LoVo (cell line): ENCODE measurements around the gene TLR6.
"Not testable (repeated sequence)": the region's sequence is repeated elsewhere in the genome, so short reads cannot be mapped to it uniquely, and the experiment has no call there.

ENCODE experiments used
- DNase-seq: peaks from one replicate; pipeline ENCODE4 v3.0.0-alpha.2; 2016; ENCODE audit warnings: low spot score

The TLR6 gene

DNA sequence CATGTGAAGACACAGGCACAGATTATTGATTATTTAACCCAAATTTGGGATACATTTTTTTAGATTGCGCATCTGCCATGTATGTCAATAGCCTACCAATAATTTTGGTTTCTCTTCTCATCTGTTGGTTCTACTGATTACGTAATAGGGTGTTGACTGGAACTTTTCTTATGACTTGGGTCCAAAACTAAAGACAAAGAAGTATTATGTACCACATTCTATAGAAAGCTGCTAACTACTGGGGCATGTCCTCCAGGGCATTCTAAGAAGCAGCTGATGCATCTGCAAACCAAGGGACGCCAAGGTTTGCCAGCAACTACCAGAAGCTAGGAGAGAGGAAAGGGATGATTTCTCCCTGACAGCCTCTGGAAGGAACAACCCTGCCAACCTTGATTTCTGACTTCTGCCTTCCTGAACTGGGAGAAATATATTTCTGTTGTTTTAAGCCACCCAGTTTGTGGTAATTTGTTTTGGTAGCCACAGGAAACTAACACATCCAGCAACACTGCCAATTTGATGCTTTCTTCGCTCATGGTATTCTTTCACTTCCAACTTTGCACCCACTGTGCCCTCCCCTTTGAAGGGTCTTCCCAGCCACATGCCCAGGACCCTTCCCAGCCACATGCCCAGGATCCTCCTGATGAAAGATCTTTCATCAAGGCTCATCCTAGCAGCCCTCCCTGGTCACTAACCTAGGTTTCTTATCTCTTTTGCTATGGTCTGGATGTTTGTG lies 36.1 kb downstream of the TLR6 start:
- DNase-seq, result no peak

DNA sequence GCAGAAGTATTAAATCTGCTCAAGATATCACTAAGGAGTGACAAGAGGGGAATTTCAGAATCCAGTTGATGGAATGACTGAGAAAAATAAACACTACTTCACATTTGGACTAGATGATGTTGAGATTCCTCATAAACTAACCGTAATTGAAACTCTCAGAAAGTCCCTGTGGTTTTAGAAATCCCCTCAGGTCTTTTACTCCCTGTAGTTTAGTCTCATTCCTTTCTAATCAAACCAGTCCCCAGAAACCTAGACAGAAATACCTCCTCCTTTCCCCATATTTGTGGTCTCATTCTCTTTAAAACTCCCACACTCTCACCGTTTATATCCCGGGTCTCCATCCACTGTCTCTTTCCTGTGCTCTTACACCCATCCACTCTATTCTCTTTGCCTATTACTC lies 37.0 kb downstream of the TLR6 start:
- DNase-seq, result no peak

DNA sequence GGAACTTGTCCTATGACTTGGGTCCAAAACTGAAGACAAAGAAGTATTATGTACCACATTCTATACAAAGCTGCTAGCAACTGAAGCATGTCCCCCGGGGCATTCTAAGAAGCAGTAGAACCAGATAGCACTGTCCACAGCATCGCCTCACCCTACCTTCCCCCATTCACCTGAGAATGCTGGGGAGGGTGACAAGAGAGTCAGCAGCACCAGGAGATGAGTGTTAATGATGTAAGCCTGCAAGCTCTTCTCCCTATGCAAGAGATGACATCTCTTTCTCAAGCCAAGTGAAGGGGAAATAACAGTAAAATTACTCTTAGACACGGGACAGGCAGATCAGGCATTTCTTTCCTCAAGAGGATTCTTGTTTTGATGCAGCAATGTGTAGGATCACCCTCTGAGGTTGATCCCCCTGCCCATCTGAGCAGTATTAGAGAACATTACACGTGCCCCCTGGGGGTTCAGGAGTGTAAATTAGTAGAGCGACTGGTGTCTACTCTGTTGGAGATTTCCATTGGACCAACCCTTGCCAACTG lies 38.1 kb downstream of the TLR6 start:
- no peak for DNase-seq

DNA sequence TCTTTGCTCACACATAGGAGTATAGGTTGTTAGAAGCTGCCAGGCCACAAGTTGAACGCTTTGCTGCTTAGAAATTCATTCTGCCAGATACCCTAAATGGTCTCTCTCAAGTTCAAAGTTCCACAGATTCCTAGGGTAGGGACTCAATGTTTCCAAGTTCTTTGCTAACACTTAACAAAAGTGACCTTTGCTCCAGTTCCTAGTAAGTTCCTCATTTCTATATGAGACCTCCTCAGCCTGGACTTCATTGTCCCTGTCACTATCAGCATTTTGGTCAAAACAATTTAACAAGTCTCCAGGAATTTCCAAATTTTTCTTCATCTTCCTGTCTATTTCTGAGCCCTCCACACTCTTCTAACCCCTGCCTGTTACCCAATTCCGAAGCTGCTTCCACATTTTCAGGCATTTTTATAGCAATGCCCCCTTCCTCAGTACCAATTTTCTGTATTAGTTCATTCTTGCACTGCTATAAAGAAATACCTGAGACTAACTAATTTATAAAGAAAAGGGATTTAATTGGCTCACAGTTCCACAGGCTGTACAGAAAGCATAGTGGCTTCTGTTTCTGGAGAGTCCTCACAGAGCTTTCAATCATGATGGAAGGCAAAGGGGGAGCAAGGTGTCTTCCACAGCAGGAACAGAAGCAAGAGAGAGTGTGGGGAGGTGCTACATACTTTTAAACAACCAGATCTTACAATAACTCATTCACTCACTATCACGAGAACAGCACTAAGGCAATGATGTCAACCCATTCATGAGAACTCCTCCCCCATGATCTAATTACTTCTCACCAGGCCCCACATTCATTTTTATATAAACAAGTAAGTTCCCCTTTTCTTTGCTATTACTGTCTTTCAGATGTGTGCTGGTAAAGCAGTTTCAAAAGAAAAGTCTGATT lies 40.5 kb downstream of the TLR6 start:
- no peak for DNase-seq

- no peak for DNase-seq
These were observed 42.2 kb downstream of the TLR6 start for GRCh38 chr4:38814386-38814785.

DNA sequence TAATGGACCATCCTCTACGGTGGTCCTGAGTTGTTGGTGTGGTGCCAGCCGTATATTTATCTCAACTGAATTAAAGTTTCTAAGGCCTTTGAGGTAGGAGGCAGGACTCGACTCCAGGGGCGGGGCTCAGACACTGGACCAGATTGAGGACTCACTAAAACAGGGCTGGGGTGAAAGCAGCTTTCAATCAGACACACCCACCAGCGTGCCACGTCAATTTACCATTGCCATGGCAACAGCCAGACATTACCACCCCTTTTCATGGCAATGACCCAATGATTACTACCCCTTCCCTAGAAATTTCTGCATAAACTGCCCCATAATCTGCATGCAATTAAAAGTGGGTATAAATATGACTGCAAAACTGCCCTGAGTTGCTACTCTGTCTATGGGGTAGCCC lies 45.3 kb downstream of the TLR6 start:
- no peak for DNase-seq

GRCh38 chr4:38807462-38807861 lies 49.2 kb downstream of the TLR6 start:
- DNase-seq, result not testable (repeated sequence)

DNA sequence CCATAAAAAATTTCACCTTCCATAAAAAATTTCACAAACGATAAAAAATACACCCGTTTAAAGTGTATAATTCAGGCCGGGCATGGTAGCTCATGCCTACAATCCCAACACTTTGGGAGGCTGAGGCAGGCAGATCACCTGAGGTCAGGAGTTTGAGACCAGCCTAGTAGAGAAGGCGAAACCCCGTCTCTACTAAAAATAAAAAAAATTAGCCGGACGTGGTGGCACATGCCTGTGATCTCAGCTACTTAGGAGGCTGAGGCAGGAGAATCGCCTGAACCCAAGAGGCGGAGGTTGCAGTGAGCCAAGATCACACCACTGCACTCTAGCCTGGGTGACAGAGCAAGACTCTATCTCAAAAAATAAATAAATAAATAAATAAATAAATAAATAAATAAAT lies 50.4 kb downstream of the TLR6 start:
- DNase-seq, result not testable (repeated sequence)

GRCh38 chr4:38805530-38806145 lies 51.0 kb downstream of the TLR6 start:
- DNase-seq, result no peak

- peak; percentile 50 for DNase-seq
These were observed 51.8 kb downstream of the TLR6 start, which contains the start of gene TLR1 for GRCh38 chr4:38804654-38805295. Gene TLR1 (minus strand): TSS chr4:38804791. CDS start chr4:38798831, 5,960 bp downstream.

DNA sequence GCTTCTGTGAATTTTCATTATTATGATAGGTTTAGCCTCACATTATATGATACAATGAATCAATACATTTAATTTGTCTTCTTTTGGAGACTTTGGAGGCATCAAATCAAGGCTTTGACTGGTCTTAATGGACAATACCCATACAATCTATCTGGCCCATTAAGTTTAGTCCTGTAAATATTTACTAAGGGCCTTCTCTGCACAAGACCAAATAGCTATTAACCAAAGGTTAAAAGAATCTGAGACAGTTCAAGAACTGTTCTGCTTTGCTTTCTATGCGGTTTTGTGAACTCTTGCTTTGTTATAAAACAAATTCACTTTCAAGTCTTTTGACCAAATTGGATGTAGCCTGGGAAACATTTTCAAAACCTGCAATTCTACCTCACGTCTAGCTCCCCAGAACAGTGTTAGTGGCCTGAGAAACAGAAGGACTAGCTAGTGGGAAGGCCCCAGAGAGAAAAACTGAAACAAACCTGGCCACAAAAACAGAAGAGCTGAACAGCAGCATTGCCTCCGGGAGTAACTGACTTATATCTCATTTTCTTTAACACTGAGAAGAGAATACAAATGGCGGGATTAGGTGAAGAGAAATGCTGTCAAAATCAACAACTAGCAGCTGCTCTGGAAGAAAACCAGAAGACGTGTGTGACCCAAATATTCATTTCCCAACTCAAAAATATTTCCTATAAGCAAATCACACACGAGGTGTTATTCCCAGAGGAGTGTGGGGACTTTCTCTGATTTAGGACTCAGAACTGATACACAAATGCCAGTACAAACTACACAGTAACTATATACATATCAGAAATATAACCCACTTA lies 52.6 kb downstream of the TLR6 start:
- no peak for DNase-seq

DNA sequence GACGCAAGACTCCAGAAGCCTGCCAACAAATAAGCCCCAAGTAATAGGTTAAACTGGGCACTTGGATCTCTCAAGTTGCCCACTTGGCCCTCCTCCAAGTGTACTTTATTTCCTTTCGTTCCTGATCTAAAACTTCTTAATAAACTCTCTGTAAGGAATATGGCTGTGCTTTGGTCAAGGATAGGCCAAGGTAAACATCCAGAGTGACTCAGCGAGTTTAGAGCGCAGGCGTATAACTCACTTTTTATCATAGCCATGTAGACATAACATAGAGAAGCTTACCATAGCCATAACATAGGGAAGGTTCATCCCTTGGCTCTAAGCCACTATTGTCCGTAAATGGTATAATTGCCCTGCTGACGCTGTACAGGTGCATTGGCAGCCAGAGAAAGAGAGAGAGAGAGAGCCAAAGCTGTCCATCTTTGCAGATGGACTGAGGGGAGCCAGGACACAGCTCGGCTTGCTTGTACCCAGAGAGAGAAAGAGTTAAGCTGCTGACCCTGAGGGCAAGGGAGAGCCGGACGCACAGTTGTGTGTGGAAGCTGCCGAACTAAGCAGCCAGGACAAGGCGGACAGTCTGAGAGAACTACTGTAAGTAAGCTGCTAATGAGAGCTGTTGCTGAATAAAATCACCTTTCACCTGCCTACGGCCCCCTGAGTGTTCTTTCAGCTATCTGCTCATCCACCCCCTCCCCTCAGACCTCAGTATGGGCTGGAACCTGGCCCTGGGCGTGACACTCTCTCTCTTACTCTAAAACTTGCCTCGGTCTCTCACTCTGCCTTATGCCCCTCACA lies 53.9 kb downstream of the TLR6 start:
- no peak for DNase-seq

DNA sequence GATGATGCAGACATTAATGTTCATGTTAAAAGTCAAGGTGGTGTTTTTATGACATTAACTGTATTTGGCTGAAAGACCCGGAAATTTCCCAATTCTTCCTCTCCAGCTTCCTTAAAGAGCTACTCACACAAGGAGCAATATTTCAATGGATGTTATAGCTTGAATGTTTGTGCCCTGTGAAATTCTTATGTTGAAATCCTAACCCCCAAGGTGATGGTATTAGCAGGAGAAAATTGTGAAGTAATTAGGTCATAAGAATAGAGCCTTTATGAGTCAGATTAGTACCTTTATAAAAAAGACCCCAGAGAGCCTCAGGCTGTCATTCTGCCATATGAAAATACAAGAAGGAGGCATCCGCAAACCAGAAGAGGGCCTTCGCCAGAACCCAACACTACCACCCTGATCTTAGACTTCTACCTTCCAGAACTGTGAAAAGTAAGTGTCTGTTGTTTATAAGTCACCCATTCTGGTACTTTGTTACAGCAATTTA lies 55.6 kb downstream of the TLR6 start:
- no peak for DNase-seq

DNA sequence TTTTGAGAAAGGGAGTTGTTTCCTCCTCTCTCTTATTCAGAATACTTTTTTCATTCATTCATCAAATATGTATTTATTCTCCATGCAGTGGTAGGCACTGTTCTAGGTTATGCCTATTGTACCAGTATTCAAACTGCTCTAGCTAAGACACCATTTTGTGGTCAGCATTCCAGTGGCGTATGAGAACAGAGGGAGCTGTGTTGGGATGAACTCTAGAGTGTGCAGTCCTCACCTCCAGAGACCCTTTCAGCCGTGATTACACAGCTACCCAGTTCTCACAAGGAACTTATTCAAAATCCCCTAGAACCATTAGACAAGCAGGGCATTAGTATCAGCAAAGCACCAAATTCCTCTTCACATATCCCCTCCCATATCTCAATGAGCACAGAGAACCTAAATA lies 56.3 kb downstream of the TLR6 start:
- DNase-seq, result no peak

- no peak for DNase-seq
These were observed 61.5 kb downstream of the TLR6 start for GRCh38 chr4:38795087-38795486.

GRCh38 chr4:38794051-38794450 lies 62.6 kb downstream of the TLR6 start:
- DNase-seq, result no peak

- DNase-seq, result no peak
These were observed 65.6 kb downstream of the TLR6 start for GRCh38 chr4:38791010-38791409.

GRCh38 chr4:38788317-38788716 lies 68.3 kb downstream of the TLR6 start:
- DNase-seq, result no peak

DNA sequence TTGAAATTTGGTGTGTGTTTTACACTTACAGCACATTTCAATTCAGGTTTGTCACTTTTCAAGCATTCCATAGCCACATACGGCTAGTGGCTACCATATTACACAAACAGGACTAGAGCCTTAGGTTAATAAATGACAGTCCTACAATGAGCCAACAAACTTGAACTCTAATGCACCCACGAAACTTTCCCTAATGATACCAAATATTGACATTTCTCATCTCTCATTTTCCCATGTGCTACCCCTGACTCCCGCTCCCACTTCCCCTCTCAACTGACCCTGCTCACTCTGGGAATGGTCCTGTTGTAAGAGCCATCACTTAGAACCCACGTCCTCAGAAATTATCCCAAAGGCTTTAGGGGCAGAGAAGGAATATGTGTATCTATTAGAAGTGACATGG lies 68.9 kb downstream of the TLR6 start:
- no peak for DNase-seq

GRCh38 chr4:38785901-38786402 lies 70.7 kb downstream of the TLR6 start:
- no peak for DNase-seq
